ENCODE results near the gene SYCN. TPM values are rescaled to one million over a fixed set of nuclear protein-coding genes. Genes with fewer than 3 reads are reported as not detected.

Gene SYCN
- total and polyA plus RNA-seq, 2 of the 8 experiments (the other 6 are each of a cell fraction or from before 2014, with no cell fraction given) = not detected

DNA sequence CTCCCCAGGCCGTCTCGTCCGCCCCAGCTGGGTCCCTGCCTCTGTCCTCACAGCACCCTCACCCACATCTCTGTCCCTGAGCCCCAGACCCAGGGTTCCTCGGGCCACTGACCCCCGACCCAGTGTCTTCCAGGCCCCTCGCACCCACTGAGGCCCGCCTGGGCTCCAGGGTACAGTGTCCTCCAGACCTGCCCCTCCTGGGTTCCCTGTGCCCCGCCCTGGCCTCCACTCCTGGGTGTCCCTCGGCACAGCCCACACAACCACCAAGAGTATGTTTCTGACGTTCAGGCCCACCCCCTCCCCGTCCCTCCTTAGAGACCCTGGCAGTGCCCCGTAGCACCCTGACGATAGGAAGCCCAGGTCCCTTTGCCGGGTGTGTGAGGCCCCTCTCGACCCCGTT lies 29.9 kb downstream of the SYCN start (continued):
- TF ChIP-seq, protein P1, sequence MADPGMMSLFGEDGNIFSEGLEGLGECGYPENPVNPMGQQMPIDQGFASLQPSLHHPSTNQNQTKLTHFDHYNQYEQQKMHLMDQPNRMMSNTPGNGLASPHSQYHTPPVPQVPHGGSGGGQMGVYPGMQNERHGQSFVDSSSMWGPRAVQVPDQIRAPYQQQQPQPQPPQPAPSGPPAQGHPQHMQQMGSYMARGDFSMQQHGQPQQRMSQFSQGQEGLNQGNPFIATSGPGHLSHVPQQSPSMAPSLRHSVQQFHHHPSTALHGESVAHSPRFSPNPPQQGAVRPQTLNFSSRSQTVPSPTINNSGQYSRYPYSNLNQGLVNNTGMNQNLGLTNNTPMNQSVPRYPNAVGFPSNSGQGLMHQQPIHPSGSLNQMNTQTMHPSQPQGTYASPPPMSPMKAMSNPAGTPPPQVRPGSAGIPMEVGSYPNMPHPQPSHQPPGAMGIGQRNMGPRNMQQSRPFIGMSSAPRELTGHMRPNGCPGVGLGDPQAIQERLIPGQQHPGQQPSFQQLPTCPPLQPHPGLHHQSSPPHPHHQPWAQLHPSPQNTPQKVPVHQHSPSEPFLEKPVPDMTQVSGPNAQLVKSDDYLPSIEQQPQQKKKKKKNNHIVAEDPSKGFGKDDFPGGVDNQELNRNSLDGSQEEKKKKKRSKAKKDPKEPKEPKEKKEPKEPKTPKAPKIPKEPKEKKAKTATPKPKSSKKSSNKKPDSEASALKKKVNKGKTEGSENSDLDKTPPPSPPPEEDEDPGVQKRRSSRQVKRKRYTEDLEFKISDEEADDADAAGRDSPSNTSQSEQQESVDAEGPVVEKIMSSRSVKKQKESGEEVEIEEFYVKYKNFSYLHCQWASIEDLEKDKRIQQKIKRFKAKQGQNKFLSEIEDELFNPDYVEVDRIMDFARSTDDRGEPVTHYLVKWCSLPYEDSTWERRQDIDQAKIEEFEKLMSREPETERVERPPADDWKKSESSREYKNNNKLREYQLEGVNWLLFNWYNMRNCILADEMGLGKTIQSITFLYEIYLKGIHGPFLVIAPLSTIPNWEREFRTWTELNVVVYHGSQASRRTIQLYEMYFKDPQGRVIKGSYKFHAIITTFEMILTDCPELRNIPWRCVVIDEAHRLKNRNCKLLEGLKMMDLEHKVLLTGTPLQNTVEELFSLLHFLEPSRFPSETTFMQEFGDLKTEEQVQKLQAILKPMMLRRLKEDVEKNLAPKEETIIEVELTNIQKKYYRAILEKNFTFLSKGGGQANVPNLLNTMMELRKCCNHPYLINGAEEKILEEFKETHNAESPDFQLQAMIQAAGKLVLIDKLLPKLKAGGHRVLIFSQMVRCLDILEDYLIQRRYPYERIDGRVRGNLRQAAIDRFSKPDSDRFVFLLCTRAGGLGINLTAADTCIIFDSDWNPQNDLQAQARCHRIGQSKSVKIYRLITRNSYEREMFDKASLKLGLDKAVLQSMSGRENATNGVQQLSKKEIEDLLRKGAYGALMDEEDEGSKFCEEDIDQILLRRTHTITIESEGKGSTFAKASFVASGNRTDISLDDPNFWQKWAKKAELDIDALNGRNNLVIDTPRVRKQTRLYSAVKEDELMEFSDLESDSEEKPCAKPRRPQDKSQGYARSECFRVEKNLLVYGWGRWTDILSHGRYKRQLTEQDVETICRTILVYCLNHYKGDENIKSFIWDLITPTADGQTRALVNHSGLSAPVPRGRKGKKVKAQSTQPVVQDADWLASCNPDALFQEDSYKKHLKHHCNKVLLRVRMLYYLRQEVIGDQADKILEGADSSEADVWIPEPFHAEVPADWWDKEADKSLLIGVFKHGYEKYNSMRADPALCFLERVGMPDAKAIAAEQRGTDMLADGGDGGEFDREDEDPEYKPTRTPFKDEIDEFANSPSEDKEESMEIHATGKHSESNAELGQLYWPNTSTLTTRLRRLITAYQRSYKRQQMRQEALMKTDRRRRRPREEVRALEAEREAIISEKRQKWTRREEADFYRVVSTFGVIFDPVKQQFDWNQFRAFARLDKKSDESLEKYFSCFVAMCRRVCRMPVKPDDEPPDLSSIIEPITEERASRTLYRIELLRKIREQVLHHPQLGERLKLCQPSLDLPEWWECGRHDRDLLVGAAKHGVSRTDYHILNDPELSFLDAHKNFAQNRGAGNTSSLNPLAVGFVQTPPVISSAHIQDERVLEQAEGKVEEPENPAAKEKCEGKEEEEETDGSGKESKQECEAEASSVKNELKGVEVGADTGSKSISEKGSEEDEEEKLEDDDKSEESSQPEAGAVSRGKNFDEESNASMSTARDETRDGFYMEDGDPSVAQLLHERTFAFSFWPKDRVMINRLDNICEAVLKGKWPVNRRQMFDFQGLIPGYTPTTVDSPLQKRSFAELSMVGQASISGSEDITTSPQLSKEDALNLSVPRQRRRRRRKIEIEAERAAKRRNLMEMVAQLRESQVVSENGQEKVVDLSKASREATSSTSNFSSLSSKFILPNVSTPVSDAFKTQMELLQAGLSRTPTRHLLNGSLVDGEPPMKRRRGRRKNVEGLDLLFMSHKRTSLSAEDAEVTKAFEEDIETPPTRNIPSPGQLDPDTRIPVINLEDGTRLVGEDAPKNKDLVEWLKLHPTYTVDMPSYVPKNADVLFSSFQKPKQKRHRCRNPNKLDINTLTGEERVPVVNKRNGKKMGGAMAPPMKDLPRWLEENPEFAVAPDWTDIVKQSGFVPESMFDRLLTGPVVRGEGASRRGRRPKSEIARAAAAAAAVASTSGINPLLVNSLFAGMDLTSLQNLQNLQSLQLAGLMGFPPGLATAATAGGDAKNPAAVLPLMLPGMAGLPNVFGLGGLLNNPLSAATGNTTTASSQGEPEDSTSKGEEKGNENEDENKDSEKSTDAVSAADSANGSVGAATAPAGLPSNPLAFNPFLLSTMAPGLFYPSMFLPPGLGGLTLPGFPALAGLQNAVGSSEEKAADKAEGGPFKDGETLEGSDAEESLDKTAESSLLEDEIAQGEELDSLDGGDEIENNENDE (IDR thresholded peaks at IDR 0.05; ENCODE audit: insufficient replicate concordance, low read length) = no peak

All from H1 (cell line).